ENCODE measurements around the gene RHNO1. TPM values are rescaled to one million over a fixed set of nuclear protein-coding genes. Genes with fewer than 3 reads are reported as not detected.

RHNO1 gene
- total and polyA plus RNA-seq, 2 experiments from 2014 or later: 29.1 to 29.8 TPM

DNA sequence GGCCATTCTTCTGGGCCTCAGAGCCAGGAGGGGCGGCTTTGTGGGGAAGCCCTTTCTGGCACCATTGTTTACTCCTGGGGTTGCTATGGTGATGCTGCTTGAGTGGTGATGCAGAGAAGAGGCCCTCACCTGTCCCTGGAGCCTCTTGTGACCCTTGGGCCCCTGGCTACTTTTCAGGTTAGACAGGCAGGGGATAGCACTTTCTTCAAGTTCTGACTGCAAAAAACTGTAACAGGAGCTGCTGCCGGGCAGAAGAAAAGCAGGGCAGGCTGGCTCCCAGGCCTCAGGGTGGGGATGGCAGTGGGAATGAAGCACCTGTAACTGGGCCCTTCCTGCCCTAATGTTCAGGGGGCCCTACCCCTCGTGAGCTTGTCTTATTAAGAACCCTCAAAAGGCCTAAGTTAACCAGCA is 20.0 kb upstream of the RHNO1 start, which contains the start of gene TEX52:
TSS of gene TEX52 (minus strand) at position 19 of the 411 bp plus-strand sequence. CDS start at position 6, 13 bp downstream.
- Histone ChIP-seq H3K4me2 (no peak within 1 kb of the TSS), H2AFZ (no peak within 1 kb of the TSS), H3K9me3 (ENCODE audit: low read depth) (no peaks in the 10 kb centered on the region), H3K79me2 (no peaks in the 10 kb centered on the region), H3K9me2 (replicated peaks; ENCODE audit: insufficient read depth) (no peaks in the 10 kb centered on the region), H3K4me1 (ENCODE audit: insufficient read depth) (no peaks in the 10 kb centered on the region), H3K36me3 (replicated peaks; ENCODE audit: insufficient read depth, low read depth) (no peaks in the 10 kb centered on the region), H3K4me3 (no peak within 1 kb of the TSS), H4K20me1 (ENCODE audit: insufficient read depth, poor library complexity, severe bottlenecking) (no peaks in the 10 kb centered on the region), H3K27ac (peak within 1 kb of the TSS; percentile 53), H3K27me3 (no peaks in the 10 kb centered on the region)
- no peak for TF ChIP-seq EZH2phosphoT487 (IDR thresholded peaks at IDR 0.05; ENCODE audit: low read depth, severe bottlenecking, unreplicated experiment)
- TF ChIP-seq, protein P1, sequence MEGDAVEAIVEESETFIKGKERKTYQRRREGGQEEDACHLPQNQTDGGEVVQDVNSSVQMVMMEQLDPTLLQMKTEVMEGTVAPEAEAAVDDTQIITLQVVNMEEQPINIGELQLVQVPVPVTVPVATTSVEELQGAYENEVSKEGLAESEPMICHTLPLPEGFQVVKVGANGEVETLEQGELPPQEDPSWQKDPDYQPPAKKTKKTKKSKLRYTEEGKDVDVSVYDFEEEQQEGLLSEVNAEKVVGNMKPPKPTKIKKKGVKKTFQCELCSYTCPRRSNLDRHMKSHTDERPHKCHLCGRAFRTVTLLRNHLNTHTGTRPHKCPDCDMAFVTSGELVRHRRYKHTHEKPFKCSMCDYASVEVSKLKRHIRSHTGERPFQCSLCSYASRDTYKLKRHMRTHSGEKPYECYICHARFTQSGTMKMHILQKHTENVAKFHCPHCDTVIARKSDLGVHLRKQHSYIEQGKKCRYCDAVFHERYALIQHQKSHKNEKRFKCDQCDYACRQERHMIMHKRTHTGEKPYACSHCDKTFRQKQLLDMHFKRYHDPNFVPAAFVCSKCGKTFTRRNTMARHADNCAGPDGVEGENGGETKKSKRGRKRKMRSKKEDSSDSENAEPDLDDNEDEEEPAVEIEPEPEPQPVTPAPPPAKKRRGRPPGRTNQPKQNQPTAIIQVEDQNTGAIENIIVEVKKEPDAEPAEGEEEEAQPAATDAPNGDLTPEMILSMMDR (IDR thresholded peaks at IDR 0.05; ENCODE audit: poor library complexity): no peak
- no peak for TF ChIP-seq EZH2 (IDR thresholded peaks at IDR 0.05; ENCODE audit: borderline replicate concordance)
- WGBS (ENCODE audit: low lambda C conversion rate, missing lambda C conversion rate): 70% methylated on average over 3 of the region's 3 CpGs
- DNase-seq (ENCODE audit: low spot score): peak; percentile 57

DNA sequence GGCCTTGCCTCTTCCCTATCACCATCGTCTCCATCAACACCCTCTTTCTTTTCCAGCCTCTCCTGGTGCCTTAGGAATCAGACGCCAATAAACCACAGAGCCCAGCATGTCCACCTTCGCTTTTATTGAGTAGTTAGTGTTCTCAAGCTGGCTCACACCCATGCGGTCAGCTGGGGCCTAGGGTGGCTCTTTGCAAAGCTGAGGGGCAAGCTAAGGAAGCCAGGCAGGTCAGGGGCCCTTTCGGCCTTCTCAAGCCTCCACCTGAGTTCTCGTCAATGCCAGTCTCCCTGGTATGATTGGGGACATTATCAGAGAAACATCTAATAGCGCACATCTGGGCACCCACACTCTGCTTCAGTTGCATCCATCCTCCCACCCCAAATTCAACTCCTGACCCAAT is 19.4 kb upstream of the RHNO1 start:
- H3K36me3 ChIP-seq (replicated peaks; ENCODE audit: insufficient read depth, low read depth): no peaks in the 10 kb centered on the region
- H3K27me3 ChIP-seq: no peaks in the 10 kb centered on the region
- H4K20me1 ChIP-seq (ENCODE audit: insufficient read depth, poor library complexity, severe bottlenecking): no peaks in the 10 kb centered on the region
- no peaks in the 10 kb centered on the region for H3K79me2 ChIP-seq
- DNase-seq (ENCODE audit: low spot score): no peak
- H3K9me2 ChIP-seq (replicated peaks; ENCODE audit: insufficient read depth): no peaks in the 10 kb centered on the region
- H3K4me2 ChIP-seq: no peak overlapping the region
- H3K4me3 ChIP-seq: no peak overlapping the region
- no peaks in the 10 kb centered on the region for H3K9me3 ChIP-seq (ENCODE audit: low read depth)
- 90% methylated on average over 7 of the region's 7 CpGs for WGBS (ENCODE audit: low lambda C conversion rate, missing lambda C conversion rate)
- peak overlapping the region; percentile 12 for H3K27ac ChIP-seq
- H2AFZ ChIP-seq: no peak overlapping the region
- no peaks in the 10 kb centered on the region for H3K4me1 ChIP-seq (ENCODE audit: insufficient read depth)
- no peak for TF ChIP-seq EZH2 (IDR thresholded peaks at IDR 0.05; ENCODE audit: borderline replicate concordance)
- no peak for TF ChIP-seq EZH2phosphoT487 (IDR thresholded peaks at IDR 0.05; ENCODE audit: low read depth, severe bottlenecking, unreplicated experiment)
- TF ChIP-seq, protein P1 (IDR thresholded peaks at IDR 0.05; ENCODE audit: poor library complexity): no peak

DNA sequence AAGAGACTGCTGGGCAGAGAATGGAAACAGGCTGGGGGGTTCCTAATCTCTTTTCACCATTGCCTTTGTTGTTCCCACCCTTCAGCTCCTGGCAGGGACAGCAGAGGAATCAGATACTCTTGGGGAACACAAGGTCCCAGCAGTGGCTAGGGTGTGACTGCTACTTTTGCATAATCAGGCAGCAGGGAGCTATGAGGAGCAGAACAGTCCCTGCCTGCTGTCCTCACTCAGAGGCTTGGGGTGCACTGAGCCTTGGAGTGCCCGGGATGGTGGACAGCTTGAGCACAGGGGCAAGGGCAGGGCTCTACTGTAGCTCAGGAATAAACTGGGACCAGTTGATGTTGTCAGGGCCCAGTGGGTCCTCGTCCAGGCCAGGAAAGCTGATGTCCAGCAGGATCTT is 18.7 kb upstream of the RHNO1 start:
- no peak overlapping the region for H3K27ac ChIP-seq
- no peaks in the 10 kb centered on the region for H4K20me1 ChIP-seq (ENCODE audit: insufficient read depth, poor library complexity, severe bottlenecking)
- DNase-seq (ENCODE audit: low spot score): no peak
- no peak overlapping the region for H3K4me3 ChIP-seq
- H3K9me3 ChIP-seq (ENCODE audit: low read depth): no peaks in the 10 kb centered on the region
- 92% methylated on average over 2 of the region's 2 CpGs for WGBS (ENCODE audit: low lambda C conversion rate, missing lambda C conversion rate)
- no peaks in the 10 kb centered on the region for H3K9me2 ChIP-seq (replicated peaks; ENCODE audit: insufficient read depth)
- H3K79me2 ChIP-seq: no peaks in the 10 kb centered on the region
- H3K27me3 ChIP-seq: no peaks in the 10 kb centered on the region
- no peak overlapping the region for H2AFZ ChIP-seq
- H3K4me2 ChIP-seq: no peak overlapping the region
- TF ChIP-seq EZH2phosphoT487 (IDR thresholded peaks at IDR 0.05; ENCODE audit: low read depth, severe bottlenecking, unreplicated experiment) (no peak), EZH2 (IDR thresholded peaks at IDR 0.05; ENCODE audit: borderline replicate concordance) (no peak)
- TF ChIP-seq, protein P1 (IDR thresholded peaks at IDR 0.05; ENCODE audit: poor library complexity): no peak
- H3K36me3 ChIP-seq (replicated peaks; ENCODE audit: insufficient read depth, low read depth): no peaks in the 10 kb centered on the region
- no peaks in the 10 kb centered on the region for H3K4me1 ChIP-seq (ENCODE audit: insufficient read depth)
